SK-N-MC (cell line): Measurements from ENCODE around the gene SSU72.

Experiments
- EZH2 ChIP-seq: fragments of 200-600 bp; sonication (generic); IDR thresholded peaks from one replicate; pipeline ENCODE4 v1.6.1; 2017; ENCODE audit warnings: antibody characterized with exemption
- POLR2AphosphoS5 ChIP-seq: IDR thresholded peaks from 2 replicates; pipeline ENCODE4 v1.6.1; 2012; ENCODE audit warnings: mild to moderate bottlenecking, low read depth, low read length, borderline replicate concordance

GRCh38 chr1:1543706-1544099 lies 31.0 kb downstream of the SSU72 start:
- TF ChIP-seq POLR2AphosphoS5 (no peak), EZH2 (no peak)
